Renal cortex interstitium (tissue), 11 donors: ENCODE results near the gene RAD51C. TPM values are rescaled to one million over a fixed set of nuclear protein-coding genes. Genes with fewer than 3 reads are reported as not detected.
"Not testable (repeated sequence)": the region's sequence is repeated elsewhere in the genome, so short reads cannot be mapped to it uniquely, and the experiment has no call there.

Source experiments
- DNase-seq, 11 donors: peaks; one replicate each; pipeline ENCODE4 v3.0.0-alpha.2; 2013; ENCODE audit warnings: low read depth in 9 of 11, low spot score in 4 of 11; ENCODE audit errors: extremely low read depth in 1 of 11
- polyA plus RNA-seq, 3 donors: library from polyadenylated mRNA; unstranded; fragments of 120-200 nt; gene quantifications; one replicate each; pipeline ENCODE4 v1.2.1, GENCODE V29; 2013; ENCODE audit not compliant: insufficient read length in 3 of 3

The RAD51C gene
- polyA plus RNA-seq, 3 donors, result 40.2 to 50.0 (median 43.3) TPM

GRCh38 chr17:58763263-58763662 is 70.9 kb downstream of the RAD51C start:
- no peak for DNase-seq

- peak in 9 of 11 donors; percentile 17 to 69 (median 34) for DNase-seq
Observed at GRCh38 chr17:58764373-58764772, 72.0 kb downstream of the RAD51C start.

GRCh38 chr17:58778482-58778881 is 86.1 kb downstream of the RAD51C start:
- DNase-seq, result not testable (repeated sequence)

GRCh38 chr17:58779446-58779845 is 87.0 kb downstream of the RAD51C start:
- DNase-seq, result no peak

DNA sequence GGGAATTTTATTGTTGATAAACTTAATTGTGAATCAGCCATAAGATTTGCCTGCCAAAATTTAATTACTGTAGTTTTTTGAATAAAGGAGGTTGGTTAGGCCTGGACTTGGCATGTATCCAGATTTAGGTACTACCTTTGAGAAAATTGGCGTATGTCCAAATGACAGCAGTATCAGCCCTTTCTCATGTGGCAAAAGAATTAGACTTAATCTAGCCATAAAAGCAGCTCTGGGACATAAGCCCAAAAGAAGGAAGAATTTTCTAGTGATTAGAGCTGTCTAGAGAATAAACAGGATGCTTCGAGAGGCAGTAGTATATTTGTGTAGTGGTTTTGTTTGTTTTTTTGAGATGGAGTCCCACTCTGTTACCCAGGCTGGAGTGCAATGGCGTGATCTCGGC is 91.0 kb downstream of the RAD51C start:
- no peak for DNase-seq

DNA sequence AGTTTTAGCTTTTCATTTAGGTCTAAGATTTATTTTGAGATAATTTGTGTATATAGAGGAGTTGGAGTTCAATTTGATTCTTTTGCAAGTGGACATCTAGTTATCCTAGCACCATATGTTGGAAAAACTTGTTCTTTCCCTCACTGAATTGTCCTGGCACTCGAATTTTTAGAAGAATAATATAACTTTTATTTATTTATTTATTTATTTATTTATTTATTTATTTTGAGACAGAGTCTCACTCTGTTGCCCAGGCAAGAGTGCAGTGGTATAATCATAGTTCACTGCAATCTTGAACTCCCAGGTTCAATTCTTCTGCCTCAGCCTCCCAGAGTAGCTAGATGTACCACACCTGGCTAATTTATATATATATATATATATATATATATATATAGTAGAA is 92.7 kb downstream of the RAD51C start:
- no peak for DNase-seq

Other genes with a start within 250 kb of the RAD51C start
- gene HSF5, start 204.2 kb upstream of the RAD51C start, polyA plus RNA-seq, result under 1 TPM; 0.37 to 0.50 (median 0.41) TPM
- 10 to 100 TPM; 50.4 to 70.4 (median 59.6) TPM for gene MTMR4, start 178.0 kb upstream of the RAD51C start, polyA plus RNA-seq
- under 1 TPM; 0.44 to 0.73 (median 0.70) TPM for gene TEX14, start 557 bp upstream of the RAD51C start, polyA plus RNA-seq
- gene PPM1E, start 63.3 kb downstream of the RAD51C start, polyA plus RNA-seq, result 1 to 10 TPM; 3.3 to 4.3 (median 3.3) TPM